ACHN (cell line): ENCODE measurements around the gene CTDSP1.
A peak's percentile ranks its signal among the peaks of the same experiment; 100 is the strongest.

ENCODE experiments used
- DNase-seq: peaks from one replicate; pipeline ENCODE4 v3.0.0-alpha.2; 2015
- in situ Hi-C: cut with HindIII; loops from 2 replicates; pipeline ENCODE4 v1.10.0; 2017; ENCODE audit warnings: low sequenced_read_pairs, low pct_ligation_motif_present, low pct_unique_long_range_greater_than_20kb

The CTDSP1 gene

DNA sequence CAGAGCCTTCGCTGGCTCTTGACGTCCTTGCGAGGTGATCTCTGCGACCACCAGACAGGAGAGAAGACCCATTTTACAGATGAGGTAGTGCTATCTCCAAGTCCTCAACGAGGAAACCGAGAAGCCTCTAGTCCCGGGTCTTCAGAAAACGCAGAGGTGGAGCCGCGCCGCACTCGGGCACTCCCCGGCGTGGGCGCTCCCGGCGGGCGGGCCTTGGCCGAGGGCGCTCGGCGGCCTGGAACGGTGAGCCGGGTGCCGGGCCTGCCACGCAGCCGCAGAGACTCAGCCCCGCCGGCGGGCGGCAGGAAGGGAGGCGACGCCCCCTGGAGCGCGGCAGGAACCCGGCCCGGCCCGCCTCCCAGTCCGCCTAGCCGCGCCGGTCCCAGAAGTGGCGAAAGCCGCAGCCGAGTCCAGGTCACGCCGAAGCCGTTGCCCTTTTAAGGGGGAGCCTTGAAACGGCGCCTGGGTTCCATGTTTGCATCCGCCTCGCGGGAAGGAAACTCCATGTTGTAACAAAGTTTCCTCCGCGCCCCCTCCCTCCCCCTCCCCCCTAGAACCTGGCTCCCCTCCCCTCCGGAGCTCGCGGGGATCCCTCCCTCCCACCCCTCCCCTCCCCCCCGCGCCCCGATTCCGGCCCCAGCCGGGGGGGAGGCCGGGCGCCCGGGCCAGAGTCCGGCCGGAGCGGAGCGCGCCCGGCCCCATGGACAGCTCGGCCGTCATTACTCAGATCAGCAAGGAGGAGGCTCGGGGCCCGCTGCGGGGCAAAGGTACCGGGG, at the start of gene CTDSP1:
CTDSP1 (plus strand) TSS at position 478 of the 776 bp plus-strand sequence; CDS start at position 701, 223 bp downstream.
- DNase-seq = peak; percentile 97
- in situ Hi-C loops = no loop called here

- no peak for DNase-seq
- in situ Hi-C loops = no loop called here
Measured at GRCh38 chr2:218354045-218354444, 45.6 kb upstream of the CTDSP1 start.

DNA sequence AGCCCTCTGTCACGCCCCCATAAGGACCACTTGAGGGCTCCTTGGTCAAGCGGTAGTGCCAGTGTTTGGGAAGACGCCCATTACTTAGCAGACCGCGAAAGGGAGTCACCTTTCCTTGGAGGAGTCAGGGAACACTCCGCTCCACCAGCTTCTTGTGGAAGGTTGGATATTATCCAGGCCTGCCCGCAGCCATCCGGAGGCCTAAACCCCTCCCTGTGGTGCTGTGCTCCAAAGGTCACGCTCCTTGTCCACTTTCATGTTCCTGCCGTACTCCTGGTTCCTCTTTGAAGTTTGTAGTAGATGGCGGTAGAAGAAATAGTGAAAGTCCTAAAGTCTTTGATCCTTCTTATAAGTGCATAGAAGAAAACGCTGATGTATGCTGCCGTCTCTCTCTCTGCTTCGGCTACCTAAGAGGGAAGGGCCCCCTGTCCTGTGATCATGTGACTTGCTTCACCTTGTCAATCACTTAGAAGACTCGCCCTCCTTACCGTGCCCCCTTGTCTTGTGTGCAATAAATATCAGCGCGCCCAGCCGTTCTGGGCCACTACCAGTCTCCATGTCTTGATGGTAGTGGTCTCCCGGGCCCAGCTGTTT, 44.7 kb upstream of the CTDSP1 start:
- DNase-seq = no peak
- in situ Hi-C loops = no loop called here

DNA sequence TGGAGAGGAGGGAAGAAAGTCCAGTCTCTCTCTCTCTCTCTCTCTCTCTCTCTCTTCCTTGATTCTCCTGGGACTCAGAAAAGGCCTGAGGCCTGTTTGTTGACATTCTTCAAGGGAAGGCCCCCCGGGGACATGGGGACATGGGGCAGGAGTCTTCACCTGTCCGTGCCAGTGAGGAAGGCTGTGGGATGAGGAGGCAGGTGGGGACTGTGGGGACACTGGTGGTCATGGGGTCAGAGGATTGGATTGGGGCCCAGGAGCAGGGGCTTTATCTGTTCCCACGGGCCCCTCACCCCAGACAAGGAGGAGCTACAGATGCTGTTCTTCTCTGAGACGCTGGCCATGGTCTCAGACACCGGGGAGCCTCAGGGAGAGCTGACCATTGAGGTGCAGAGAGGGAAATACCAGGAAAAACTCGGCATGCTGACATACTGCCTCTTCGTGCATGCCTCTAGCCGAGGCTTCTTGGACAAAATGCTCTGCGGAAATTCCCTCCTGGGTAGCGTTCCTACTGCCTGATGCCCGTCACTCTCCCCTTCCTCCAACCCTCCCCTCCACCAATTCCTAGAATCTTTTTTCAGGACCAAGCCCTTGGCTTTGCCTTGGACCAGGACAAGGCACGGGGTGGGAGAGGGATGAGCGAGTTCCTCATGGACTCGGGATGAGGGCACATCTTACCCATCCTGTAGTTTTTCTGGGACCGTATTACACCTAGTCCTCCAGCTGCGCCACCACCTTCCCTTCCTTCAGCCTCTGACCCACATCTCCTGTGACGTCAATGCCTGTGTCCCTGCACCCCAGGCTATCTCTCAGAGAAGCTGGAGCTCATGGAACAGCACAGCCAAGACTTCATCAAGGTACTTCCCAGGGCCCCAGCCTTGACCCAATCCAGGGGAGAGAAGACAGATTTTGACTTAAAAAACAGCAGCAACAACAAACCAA, 42.2 kb upstream of the CTDSP1 start:
- DNase-seq = no peak
- in situ Hi-C loops = no loop called here

DNA sequence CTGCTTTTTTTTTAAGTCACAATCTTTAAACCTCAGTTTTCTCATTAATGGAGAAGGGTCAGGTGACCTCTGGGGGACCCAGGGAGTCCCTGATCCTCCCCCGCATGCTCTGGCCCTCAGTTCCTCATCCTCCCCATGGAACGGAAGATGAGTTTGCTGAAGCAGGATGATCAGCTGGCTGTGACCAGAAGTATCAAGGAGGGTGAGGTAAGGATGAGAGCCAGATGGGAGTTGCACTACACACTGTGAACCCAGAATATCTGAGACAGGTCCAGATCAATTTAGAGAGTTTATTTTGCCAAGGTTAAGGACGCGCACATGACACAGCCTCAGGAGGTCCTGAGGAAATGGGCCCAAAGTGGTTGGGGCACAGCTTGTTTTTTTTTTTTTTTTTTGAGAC, 39.2 kb upstream of the CTDSP1 start:
- DNase-seq = no peak
- in situ Hi-C loops = no loop called here

GRCh38 chr2:218362606-218363005, 37.1 kb upstream of the CTDSP1 start:
- DNase-seq = no peak
- in situ Hi-C loops = no loop called here

DNA sequence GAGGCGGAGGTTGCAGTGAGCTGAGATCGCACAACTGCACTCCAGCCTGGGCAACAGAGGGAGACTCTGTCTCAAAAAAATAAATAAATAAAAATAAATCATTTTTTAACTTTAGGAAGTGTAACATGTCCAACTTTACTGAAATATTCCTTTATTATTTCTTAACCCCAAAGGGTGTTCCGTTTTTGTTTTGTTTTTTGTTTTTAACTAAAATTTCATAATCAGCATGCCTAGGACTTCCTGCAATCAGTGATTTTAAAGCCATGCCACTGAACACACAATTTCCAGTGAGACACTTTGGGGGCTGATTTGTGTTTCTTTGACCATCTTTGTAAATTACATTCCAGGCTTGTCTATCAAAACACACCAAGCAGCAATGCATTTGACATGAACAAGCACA, 35.9 kb upstream of the CTDSP1 start:
- in situ Hi-C loops = no loop called here
- no peak for DNase-seq

- no peak for DNase-seq
- in situ Hi-C loops = no loop called here
Measured at GRCh38 chr2:218364196-218364595, 35.5 kb upstream of the CTDSP1 start.

GRCh38 chr2:218366621-218367414, 32.9 kb upstream of the CTDSP1 start:
- in situ Hi-C loops = no loop called here
- no peak for DNase-seq

DNA sequence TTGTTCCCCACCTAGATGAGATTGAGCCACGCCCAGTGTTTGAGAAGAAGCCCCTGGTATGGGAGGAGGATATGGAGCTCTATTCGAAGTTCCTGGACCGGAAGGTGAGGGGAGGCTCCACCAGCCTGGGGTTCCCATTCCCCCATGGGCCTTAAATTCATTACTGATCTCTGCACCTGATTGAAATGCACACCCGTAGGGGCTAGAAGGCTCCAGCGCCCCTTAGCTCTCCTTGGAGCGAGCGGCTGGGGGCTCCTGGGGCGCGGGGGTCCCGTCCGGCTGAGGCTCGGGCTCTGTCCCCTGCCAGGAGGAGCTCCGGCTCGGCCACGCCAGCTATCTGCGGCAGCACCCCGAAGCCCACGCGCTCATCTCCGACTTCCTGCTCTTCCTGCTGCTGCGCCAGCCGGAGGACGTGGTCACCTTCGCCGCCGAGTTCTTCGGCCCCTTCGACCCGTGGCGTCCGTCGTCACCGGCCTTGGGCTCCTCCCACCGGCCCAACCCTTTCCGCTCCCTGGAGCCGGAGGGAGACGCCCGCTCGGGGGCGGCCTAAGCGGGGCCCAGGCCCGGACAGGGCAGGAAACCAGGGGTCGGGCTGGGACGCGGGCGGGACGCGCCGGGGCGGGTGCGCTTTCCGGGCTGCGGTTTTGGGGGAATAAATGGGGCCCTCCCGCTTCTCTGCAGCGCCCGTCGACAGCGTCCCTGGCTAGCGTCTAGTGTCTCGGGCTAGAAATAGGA, 32.1 kb upstream of the CTDSP1 start:
- DNase-seq = peak; percentile 84
- in situ Hi-C loops = no loop called here

DNA sequence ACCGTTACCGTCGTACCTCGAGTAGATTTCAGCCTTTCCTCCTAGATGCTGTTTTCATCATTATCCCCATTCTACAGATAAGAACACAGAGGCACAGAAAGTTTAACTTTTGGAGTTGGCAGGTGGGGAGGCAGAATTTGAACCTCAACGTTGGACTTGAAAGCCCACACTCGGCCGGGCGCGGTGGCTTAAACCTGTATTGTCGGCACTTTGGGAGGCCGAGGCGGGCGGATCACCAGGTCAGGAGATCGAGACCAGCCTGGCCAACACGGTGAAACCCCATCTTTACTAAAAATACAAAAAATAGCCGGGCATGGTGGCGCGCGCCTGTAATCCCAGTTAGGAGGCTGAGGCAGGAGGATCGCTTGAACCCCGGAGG, 31.5 kb upstream of the CTDSP1 start:
- no peak for DNase-seq
- in situ Hi-C loops = no loop called here

GRCh38 chr2:218368621-218369153, 31.0 kb upstream of the CTDSP1 start:
- in situ Hi-C loops = no loop called here
- no peak for DNase-seq

DNA sequence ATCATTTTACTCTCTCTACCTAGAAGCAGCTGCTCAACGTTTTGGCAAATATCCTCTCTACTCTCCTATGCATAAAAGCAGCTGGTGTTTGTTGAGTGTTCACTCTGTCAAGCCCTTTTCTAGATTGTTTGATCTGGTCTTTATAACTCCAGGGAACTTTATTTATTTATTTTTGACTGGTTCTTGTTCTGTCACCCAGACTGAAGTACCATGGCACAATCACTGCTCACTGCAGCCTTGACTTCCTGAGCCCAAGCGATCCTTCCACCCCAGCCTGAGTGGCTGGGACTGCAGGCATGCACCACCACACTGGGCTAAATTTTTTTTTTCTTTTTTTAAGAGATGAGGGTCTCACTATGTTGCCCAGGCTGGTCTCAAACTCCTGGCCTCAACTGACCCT, 30.3 kb upstream of the CTDSP1 start:
- DNase-seq = no peak
- in situ Hi-C loops = no loop called here

DNA sequence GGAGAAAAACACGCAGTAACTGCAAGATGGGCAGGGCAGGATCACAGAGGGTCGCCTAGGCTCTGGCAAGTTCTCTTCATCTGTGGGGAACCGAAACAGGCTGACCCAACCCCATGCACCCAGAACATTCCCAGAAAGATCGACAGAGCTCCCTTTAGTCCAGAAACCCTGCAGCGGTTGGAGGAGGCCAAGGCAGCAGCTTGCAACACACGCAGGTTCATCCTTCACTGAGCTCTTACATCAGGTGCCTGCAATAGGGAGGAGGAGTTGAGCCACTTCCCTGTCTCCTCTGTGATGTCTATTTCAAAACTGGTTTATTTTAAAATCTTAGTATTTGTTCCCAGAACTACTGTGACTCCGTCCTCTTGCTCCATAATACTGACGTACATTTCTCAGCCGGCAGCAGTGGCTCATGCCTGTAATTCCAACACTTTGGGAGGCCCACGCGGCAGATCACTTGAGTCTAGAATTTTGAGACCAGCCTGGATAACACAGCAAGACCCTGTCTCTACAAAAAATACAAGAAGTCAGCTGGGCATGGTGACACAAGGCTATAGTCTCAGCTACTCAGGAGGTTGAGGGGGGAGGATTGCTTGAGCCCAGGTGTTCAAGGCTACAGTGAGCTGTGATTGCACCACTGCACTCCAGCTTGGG, 29.1 kb upstream of the CTDSP1 start:
- in situ Hi-C loops = no loop called here
- no peak for DNase-seq

DNA sequence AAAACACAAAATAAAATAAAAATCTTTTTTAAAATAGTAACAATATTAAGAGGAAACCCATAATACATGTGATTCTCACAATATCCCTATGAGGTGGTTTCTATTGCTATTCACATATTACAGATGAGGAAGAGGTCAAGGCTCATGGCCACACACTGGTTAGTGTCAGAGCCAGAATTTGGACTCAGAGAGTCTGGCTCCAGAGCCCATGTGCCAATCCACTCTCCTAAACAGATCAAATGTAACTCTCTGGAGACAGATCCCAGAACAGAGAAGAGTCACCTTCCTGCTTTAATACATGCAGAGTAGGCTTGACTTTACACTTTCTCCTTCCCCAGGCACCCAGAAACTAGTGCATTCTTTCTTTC, 27.7 kb upstream of the CTDSP1 start:
- in situ Hi-C loops = no loop called here
- DNase-seq = no peak

DNA sequence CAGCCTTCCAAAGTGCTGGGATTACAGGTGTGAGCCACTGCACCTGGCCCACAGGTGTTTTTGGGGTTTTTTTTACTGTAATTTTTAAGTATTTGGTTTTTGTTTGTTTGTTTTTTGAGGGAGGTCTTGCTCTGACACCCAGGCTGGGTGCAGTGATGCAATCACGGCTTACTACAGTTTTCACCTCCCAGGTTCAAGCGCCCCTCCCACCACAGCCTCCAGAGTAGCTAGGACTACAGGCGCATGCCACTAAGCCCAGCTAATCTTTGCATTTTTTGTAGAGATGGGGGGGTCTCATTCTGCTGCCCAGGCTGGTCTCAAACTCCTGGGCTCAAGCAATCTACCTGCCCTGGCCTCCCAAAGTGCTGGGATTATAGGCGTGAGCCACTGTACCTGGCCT, 24.9 kb upstream of the CTDSP1 start:
- in situ Hi-C loops = no loop called here

GRCh38 chr2:218375212-218375611, 24.5 kb upstream of the CTDSP1 start:
- no peak for DNase-seq
- in situ Hi-C loops = no loop called here

More for the DNA sequence above, 24.9 kb upstream of the CTDSP1 start:
- no peak for DNase-seq
